Measurements from ENCODE around the gene TBC1D7.

GRCh38 chr6:13259393-13259792 is 68.9 kb downstream of the TBC1D7 start:
- TF ChIP-seq EP300 (IDR thresholded peaks at IDR 0.05) (no peak), MYC (IDR thresholded peaks at IDR 0.05; ENCODE audit: borderline replicate concordance, low read length) (no peak), MAFK (IDR thresholded peaks at IDR 0.05; ENCODE audit: partially characterized antibody) (no peak), POLR2A (IDR thresholded peaks at IDR 0.05; ENCODE audit: low read length) (no peak), RNF2 (IDR thresholded peaks at IDR 0.05; ENCODE audit: borderline replicate concordance, low read depth) (no peak), CTCF (IDR thresholded peaks at IDR 0.05) (no peak)

Data from A549 (cell line).